Hepatocyte (in vitro differentiated cells): ENCODE measurements around the gene UGGT2. TPM values are rescaled to one million over a fixed set of nuclear protein-coding genes. Genes with fewer than 3 reads are reported as not detected.
A peak's percentile ranks its signal among the peaks of the same experiment; 100 is the strongest.

ENCODE experiments used
- DNase-seq: peaks from one replicate; pipeline ENCODE4 v3.0.0-alpha.2; 2016; ENCODE audit warnings: low spot score
- H2AFZ ChIP-seq: fragments of 200-600 bp; sonication (generic); 2 replicates; pipeline ENCODE4 v1.6.0; 2016; ENCODE audit warnings: antibody characterized with exemption, mild to moderate bottlenecking
- H3K27ac ChIP-seq: fragments of 200-600 bp; sonication (generic); 2 replicates; pipeline ENCODE4 v1.5.1; 2016; ENCODE audit warnings: mild to moderate bottlenecking
- H3K27me3 ChIP-seq: fragments of 200-600 bp; sonication (generic); 2 replicates; pipeline ENCODE4 v1.6.1; 2016
- H3K36me3 ChIP-seq: fragments of 200-600 bp; sonication (generic); replicated peaks from 2 replicates; pipeline ENCODE4 v1.5.1; 2016; ENCODE audit warnings: low read depth; ENCODE audit not compliant: insufficient read depth
- H3K4me1 ChIP-seq: fragments of 200-600 bp; sonication (generic); 2 replicates; pipeline ENCODE4 v1.5.1; 2016; ENCODE audit warnings: mild to moderate bottlenecking, moderate library complexity; ENCODE audit not compliant: insufficient read depth
- H3K4me2 ChIP-seq: fragments of 200-600 bp; sonication (generic); 2 replicates; pipeline ENCODE4 v1.6.0; 2016
- H3K4me3 ChIP-seq: fragments of 200-600 bp; sonication (generic); 2 replicates; pipeline ENCODE4 v1.5.1; 2016; ENCODE audit warnings: mild to moderate bottlenecking
- H3K79me2 ChIP-seq: fragments of 200-600 bp; sonication (generic); 2 replicates; pipeline ENCODE4 v1.6.0; 2017; ENCODE audit warnings: mild to moderate bottlenecking
- H3K9me2 ChIP-seq: fragments of 200-600 bp; sonication (generic); replicated peaks from 2 replicates; pipeline ENCODE4 v1.6.0; 2017; ENCODE audit warnings: mild to moderate bottlenecking; ENCODE audit not compliant: insufficient read depth
- H3K9me3 ChIP-seq: fragments of 200-600 bp; sonication (generic); 2 replicates; pipeline ENCODE4 v1.5.1; 2016; ENCODE audit warnings: low read depth, mild to moderate bottlenecking
- H4K20me1 ChIP-seq: fragments of 200-600 bp; sonication (generic); 2 replicates; pipeline ENCODE4 v1.6.0; 2016; ENCODE audit warnings: mild to moderate bottlenecking; ENCODE audit not compliant: insufficient read depth, poor library complexity, severe bottlenecking
- EZH2 ChIP-seq: fragments of 200-600 bp; sonication (generic); IDR thresholded peaks from 2 replicates; pipeline ENCODE4 v1.6.1; 2016; ENCODE audit warnings: antibody characterized with exemption, mild to moderate bottlenecking, borderline replicate concordance
- EZH2phosphoT487 ChIP-seq: fragments of 200-600 bp; sonication (generic); IDR thresholded peaks from one replicate; pipeline ENCODE4 v1.6.1; 2018; ENCODE audit warnings: antibody characterized with exemption, mild to moderate bottlenecking, low read depth, moderate library complexity; ENCODE audit not compliant: unreplicated experiment, severe bottlenecking
- WGBS: methylation state at CpG from one replicate; pipeline ENCODE4 v1.1.6; 2016; ENCODE audit warnings: low lambda C conversion rate; ENCODE audit errors: missing lambda C conversion rate; 5-methylcytosine and 5-hydroxymethylcytosine counted together
- polyA plus RNA-seq: library from polyadenylated mRNA; unstranded; fragments of >200 nt; fragmentation: Nextera tagmentation; extraction: Ambion mirVana; gene quantifications from 2 replicates; pipeline ENCODE4 v1.2.1, GENCODE V29; 2016
- total RNA-seq: library from RNA; depleted of rRNA; stranded (reverse); fragments of >200 nt; gene quantifications from 2 replicates; pipeline ENCODE4 v1.2.3, GENCODE V29; 2014
- TF ChIP-seq, protein P1 (sequence below): fragments of 200-600 bp; sonication (generic); IDR thresholded peaks from 2 replicates; pipeline ENCODE4 v1.5.1; 2016; ENCODE audit warnings: antibody characterized with exemption, mild to moderate bottlenecking; ENCODE audit not compliant: poor library complexity

The UGGT2 gene
- total and polyA plus RNA-seq, 2 experiments from 2014 or later, result 23.6 to 60.3 TPM

DNA sequence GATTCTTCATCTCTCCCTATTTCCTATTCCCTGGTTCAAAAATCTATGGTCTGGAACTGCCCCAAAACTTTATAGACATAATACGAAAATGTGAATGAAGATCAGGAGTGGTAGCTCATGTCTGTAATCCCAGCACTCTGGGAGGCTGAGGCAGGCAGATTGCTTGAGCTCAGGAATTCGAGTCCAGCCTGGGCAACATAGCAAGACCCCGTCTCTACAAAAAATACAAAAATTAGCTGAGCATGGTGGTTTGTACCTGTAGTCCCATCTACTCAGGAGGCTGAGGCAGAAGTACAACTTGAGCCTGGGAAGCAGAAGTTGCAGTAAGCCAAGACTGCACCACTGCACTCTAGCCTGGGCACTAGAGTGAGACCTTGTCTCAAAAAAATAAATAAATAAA lies 35.1 kb downstream of the UGGT2 start:
- 86% methylated on average over 3 of the region's 3 CpGs for WGBS
- H3K27me3 ChIP-seq, result no peaks in the 10 kb centered on the region
- TF ChIP-seq EZH2 (no peak), EZH2phosphoT487 (no peak)
- TF ChIP-seq, protein P1, sequence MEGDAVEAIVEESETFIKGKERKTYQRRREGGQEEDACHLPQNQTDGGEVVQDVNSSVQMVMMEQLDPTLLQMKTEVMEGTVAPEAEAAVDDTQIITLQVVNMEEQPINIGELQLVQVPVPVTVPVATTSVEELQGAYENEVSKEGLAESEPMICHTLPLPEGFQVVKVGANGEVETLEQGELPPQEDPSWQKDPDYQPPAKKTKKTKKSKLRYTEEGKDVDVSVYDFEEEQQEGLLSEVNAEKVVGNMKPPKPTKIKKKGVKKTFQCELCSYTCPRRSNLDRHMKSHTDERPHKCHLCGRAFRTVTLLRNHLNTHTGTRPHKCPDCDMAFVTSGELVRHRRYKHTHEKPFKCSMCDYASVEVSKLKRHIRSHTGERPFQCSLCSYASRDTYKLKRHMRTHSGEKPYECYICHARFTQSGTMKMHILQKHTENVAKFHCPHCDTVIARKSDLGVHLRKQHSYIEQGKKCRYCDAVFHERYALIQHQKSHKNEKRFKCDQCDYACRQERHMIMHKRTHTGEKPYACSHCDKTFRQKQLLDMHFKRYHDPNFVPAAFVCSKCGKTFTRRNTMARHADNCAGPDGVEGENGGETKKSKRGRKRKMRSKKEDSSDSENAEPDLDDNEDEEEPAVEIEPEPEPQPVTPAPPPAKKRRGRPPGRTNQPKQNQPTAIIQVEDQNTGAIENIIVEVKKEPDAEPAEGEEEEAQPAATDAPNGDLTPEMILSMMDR, result no peak
- H3K36me3 ChIP-seq, result no peaks in the 10 kb centered on the region
- no peak overlapping the region for H3K27ac ChIP-seq
- no peaks in the 10 kb centered on the region for H4K20me1 ChIP-seq
- DNase-seq, result no peak
- no peak overlapping the region for H2AFZ ChIP-seq
- H3K9me3 ChIP-seq, result no peaks in the 10 kb centered on the region
- no peaks in the 10 kb centered on the region for H3K9me2 ChIP-seq
- H3K4me2 ChIP-seq, result no peak overlapping the region
- H3K4me1 ChIP-seq, result peaks cover 9% of the 10 kb centered on the region
- no peaks in the 10 kb centered on the region for H3K79me2 ChIP-seq
- no peak overlapping the region for H3K4me3 ChIP-seq

DNA sequence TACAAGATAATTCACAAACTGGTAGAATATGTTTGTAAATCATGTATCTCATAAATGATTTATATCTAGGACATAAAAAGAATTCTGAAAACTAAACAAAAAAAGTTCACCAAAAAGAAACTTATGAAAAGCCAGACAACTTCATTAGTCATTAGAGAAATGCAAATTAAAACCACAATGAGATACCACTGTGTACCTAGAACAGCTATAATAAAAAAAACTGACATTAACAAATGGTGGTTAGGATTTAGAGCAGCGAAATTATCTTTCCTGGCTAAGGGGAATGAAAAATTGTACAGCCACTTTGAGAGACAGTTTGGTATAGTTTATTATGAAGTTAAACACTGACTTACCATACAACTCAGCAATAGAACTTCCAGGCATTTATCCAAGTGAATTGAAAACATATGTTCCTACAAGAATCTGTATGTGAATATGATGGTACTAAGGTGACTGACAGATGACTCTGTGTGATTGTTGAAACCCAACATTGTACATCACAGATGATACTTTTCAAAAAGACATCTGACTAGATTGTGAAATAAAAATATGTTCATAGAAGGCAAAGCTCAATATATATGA lies 41.8 kb downstream of the UGGT2 start:
- H3K4me3 ChIP-seq, result no peak overlapping the region
- 58% methylated on average over 1 of the region's 1 CpG for WGBS
- H3K9me2 ChIP-seq, result no peaks in the 10 kb centered on the region
- H3K27me3 ChIP-seq, result no peaks in the 10 kb centered on the region
- H3K4me1 ChIP-seq, result no peaks in the 10 kb centered on the region
- no peak overlapping the region for H2AFZ ChIP-seq
- TF ChIP-seq EZH2phosphoT487 (no peak), EZH2 (no peak)
- TF ChIP-seq, protein P1, result no peak
- no peak for DNase-seq
- no peaks in the 10 kb centered on the region for H3K36me3 ChIP-seq
- H3K9me3 ChIP-seq, result peaks cover 5% of the 10 kb centered on the region
- H4K20me1 ChIP-seq, result no peaks in the 10 kb centered on the region
- H3K4me2 ChIP-seq, result no peak overlapping the region
- H3K27ac ChIP-seq, result no peak overlapping the region
- peaks cover 7% of the 10 kb centered on the region for H3K79me2 ChIP-seq

DNA sequence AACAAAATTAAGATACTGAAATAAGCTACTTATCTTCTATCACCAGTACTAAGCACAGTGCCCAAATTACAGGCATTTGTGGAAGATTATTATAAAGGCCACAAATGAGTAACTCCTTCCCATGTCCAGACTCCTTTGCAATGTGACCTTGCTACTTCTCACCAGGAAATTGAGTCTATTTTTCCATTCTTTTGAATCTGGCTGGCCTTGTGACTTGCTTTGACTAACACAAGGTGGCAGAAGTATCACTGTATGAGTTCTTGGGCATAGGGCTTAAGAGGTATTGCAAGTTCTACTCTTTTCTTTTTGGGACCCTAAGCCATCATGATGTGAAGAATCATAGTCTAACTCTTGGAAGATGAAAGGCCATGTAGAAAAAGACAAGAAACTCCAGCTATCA lies 49.9 kb downstream of the UGGT2 start:
- no peaks in the 10 kb centered on the region for H3K27me3 ChIP-seq
- peaks cover 5% of the 10 kb centered on the region for H3K9me3 ChIP-seq
- no peaks in the 10 kb centered on the region for H3K36me3 ChIP-seq
- DNase-seq, result peak; percentile 12
- no peak overlapping the region for H3K4me3 ChIP-seq
- TF ChIP-seq, protein P1, result peak; percentile 9
- no peak for TF ChIP-seq EZH2
- H3K4me2 ChIP-seq, result no peak overlapping the region
- H3K9me2 ChIP-seq, result no peaks in the 10 kb centered on the region
- peaks cover 6% of the 10 kb centered on the region for H3K79me2 ChIP-seq
- H2AFZ ChIP-seq, result no peak overlapping the region
- H3K4me1 ChIP-seq, result no peaks in the 10 kb centered on the region
- no peaks in the 10 kb centered on the region for H4K20me1 ChIP-seq
- no peak overlapping the region for H3K27ac ChIP-seq
